ENCODE data around the gene DCBLD1. TPM values are rescaled to one million over a fixed set of nuclear protein-coding genes. Genes with fewer than 3 reads are reported as not detected.
A peak's percentile ranks its signal among the peaks of the same experiment; 100 is the strongest.

DCBLD1 gene
- total and polyA plus RNA-seq, 2 donors from 2014 or later, result 4.1 to 9.6 TPM

GRCh38 chr6:117553142-117553541 is 70.7 kb downstream of the DCBLD1 start:
- Histone ChIP-seq H3K4me3 (ENCODE audit: low read length in 3 of 3) (no peak overlapping the region), H3K4me1 (ENCODE audit: control insufficient read depth in 2 of 3, insufficient read depth in 2 of 3, low read depth in 1 of 3, low read length in 3 of 3) (peaks cover 0 to 8% (median 6%) of the 10 kb centered on the region in 3 donors), H3K27ac (ENCODE audit: low read depth in 2 of 2, low read length in 2 of 2) (no peak overlapping the region), H3K9me3 (ENCODE audit: control insufficient read depth in 2 of 3, insufficient read depth in 1 of 3, low read length in 3 of 3) (no peaks in the 10 kb centered on the region), H3K9ac (ENCODE audit: low read length in 3 of 3) (no peak overlapping the region), H3K36me3 (ENCODE audit: control insufficient read depth in 2 of 3, insufficient read depth in 3 of 3, low read length in 3 of 3) (no peaks in the 10 kb centered on the region), H3K27me3 (ENCODE audit: control insufficient read depth, insufficient read depth, low read length) (no peaks in the 10 kb centered on the region)
- FAIRE-seq, result no peak
- TF ChIP-seq CTCF (IDR thresholded peaks at IDR 0.05; ENCODE audit: borderline replicate concordance, extremely low read depth, insufficient read depth), result no peak
- intact Hi-C loops (cut with DNase I), result no loop called here
- no peak for DNase-seq

- no peak overlapping the region for H3K27ac ChIP-seq (ENCODE audit: low read depth in 2 of 2, low read length in 2 of 2)
- FAIRE-seq (no peak), DNase-seq (peak in 1 of 5 donors; percentile 16)
- intact Hi-C loops (cut with DNase I), result loop anchor here (5.0 kb wide), 1 partner anchor 108 kb away; no protein-coding TSS in a partner anchor
- H3K9me3 ChIP-seq (ENCODE audit: control insufficient read depth in 2 of 3, insufficient read depth in 1 of 3, low read length in 3 of 3), result no peaks in the 10 kb centered on the region
- no peak for TF ChIP-seq CTCF (IDR thresholded peaks at IDR 0.05; ENCODE audit: borderline replicate concordance, extremely low read depth, insufficient read depth)
- no peaks in the 10 kb centered on the region for H3K4me1 ChIP-seq (ENCODE audit: control insufficient read depth in 2 of 3, insufficient read depth in 2 of 3, low read depth in 1 of 3, low read length in 3 of 3)
- no peak overlapping the region for H3K9ac ChIP-seq (ENCODE audit: low read length in 3 of 3)
- no peak overlapping the region for H3K4me3 ChIP-seq (ENCODE audit: low read length in 3 of 3)
- peaks cover 0 to 2% (median 0%) of the 10 kb centered on the region in 3 donors for H3K36me3 ChIP-seq (ENCODE audit: control insufficient read depth in 2 of 3, insufficient read depth in 3 of 3, low read length in 3 of 3)
- no peaks in the 10 kb centered on the region for H3K27me3 ChIP-seq (ENCODE audit: control insufficient read depth, insufficient read depth, low read length)
These were observed 72.9 kb downstream of the DCBLD1 start for GRCh38 chr6:117555262-117555849.

GRCh38 chr6:117555882-117556498 is 73.5 kb downstream of the DCBLD1 start:
- no peaks in the 10 kb centered on the region for H3K27me3 ChIP-seq (ENCODE audit: control insufficient read depth, insufficient read depth, low read length)
- no peaks in the 10 kb centered on the region for H3K4me1 ChIP-seq (ENCODE audit: control insufficient read depth in 2 of 3, insufficient read depth in 2 of 3, low read depth in 1 of 3, low read length in 3 of 3)
- intact Hi-C loops (cut with DNase I), result loop anchor here (5.0 kb wide), 1 partner anchor 109 kb away; no protein-coding TSS in a partner anchor
- TF ChIP-seq CTCF (IDR thresholded peaks at IDR 0.05; ENCODE audit: borderline replicate concordance, extremely low read depth, insufficient read depth), result peak; percentile 88
- peak in 3 of 5 donors; percentile 28 to 62 (median 58) for DNase-seq
- FAIRE-seq, result peak; percentile 97
- H3K36me3 ChIP-seq (ENCODE audit: control insufficient read depth in 2 of 3, insufficient read depth in 3 of 3, low read length in 3 of 3), result peaks cover 0 to 2% (median 0%) of the 10 kb centered on the region in 3 donors
- no peak overlapping the region for H3K4me3 ChIP-seq (ENCODE audit: low read length in 3 of 3)
- H3K9ac ChIP-seq (ENCODE audit: low read length in 3 of 3), result no peak overlapping the region
- no peaks in the 10 kb centered on the region for H3K9me3 ChIP-seq (ENCODE audit: control insufficient read depth in 2 of 3, insufficient read depth in 1 of 3, low read length in 3 of 3)
- no peak overlapping the region for H3K27ac ChIP-seq (ENCODE audit: low read depth in 2 of 2, low read length in 2 of 2)

All from kidney (tissue), 14 donors.